Measurements from ENCODE around the gene FEM1B.

GRCh38 chr15:68310178-68310803 lies 32.7 kb downstream of the FEM1B start:
- TF ChIP-seq ESRRG (CRISPR knock-in tag; IDR thresholded peaks at IDR 0.05) = no peak
- no peak for TF ChIP-seq ZFP3 (CRISPR knock-in tag; IDR thresholded peaks at IDR 0.05)
- TF ChIP-seq, protein P1, sequence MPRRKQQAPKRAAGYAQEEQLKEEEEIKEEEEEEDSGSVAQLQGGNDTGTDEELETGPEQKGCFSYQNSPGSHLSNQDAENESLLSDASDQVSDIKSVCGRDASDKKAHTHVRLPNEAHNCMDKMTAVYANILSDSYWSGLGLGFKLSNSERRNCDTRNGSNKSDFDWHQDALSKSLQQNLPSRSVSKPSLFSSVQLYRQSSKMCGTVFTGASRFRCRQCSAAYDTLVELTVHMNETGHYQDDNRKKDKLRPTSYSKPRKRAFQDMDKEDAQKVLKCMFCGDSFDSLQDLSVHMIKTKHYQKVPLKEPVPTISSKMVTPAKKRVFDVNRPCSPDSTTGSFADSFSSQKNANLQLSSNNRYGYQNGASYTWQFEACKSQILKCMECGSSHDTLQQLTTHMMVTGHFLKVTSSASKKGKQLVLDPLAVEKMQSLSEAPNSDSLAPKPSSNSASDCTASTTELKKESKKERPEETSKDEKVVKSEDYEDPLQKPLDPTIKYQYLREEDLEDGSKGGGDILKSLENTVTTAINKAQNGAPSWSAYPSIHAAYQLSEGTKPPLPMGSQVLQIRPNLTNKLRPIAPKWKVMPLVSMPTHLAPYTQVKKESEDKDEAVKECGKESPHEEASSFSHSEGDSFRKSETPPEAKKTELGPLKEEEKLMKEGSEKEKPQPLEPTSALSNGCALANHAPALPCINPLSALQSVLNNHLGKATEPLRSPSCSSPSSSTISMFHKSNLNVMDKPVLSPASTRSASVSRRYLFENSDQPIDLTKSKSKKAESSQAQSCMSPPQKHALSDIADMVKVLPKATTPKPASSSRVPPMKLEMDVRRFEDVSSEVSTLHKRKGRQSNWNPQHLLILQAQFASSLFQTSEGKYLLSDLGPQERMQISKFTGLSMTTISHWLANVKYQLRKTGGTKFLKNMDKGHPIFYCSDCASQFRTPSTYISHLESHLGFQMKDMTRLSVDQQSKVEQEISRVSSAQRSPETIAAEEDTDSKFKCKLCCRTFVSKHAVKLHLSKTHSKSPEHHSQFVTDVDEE (CRISPR knock-in tag; IDR thresholded peaks at IDR 0.05) = no peak
- TF ChIP-seq TCF4 (CRISPR knock-in tag; IDR thresholded peaks at IDR 0.05; ENCODE audit: borderline replicate concordance) = no peak
- TF ChIP-seq POU6F1 (CRISPR knock-in tag; IDR thresholded peaks at IDR 0.05; ENCODE audit: borderline replicate concordance, low read depth) = no peak
- TF ChIP-seq ZNF565 (CRISPR knock-in tag; conservative IDR thresholded peaks at IDR 0.05; ENCODE audit: low read depth) = no peak
- TF ChIP-seq ISL1 (CRISPR knock-in tag; IDR thresholded peaks at IDR 0.05) = no peak
- no peak for TF ChIP-seq ZC3H10 (CRISPR knock-in tag; IDR thresholded peaks at IDR 0.05)
- no peak for TF ChIP-seq CREB5 (CRISPR knock-in tag; IDR thresholded peaks at IDR 0.05; ENCODE audit: low read depth)

All from SK-N-SH treated with all-trans-retinoic acid at 6 μM for 48 hours (cell line).